GM18511 (cell line): ENCODE results near the gene HOXA3.

ENCODE experiments used
- ATAC-seq: cut with Tn5 transposase; IDR thresholded peaks from one replicate; pipeline ENCODE4 v1.9.1; 2021; ENCODE audit warnings: mild to moderate bottlenecking, moderate library complexity; ENCODE audit not compliant: unreplicated experiment

The HOXA3 gene

GRCh38 chr7:27145914-27146412, 6.4 kb downstream of the HOXA3 start:
- ATAC-seq = no peak

- ATAC-seq = no peak
These were observed 7.0 kb downstream of the HOXA3 start for GRCh38 chr7:27145165-27145913.

GRCh38 chr7:27144781-27145164, 7.6 kb downstream of the HOXA3 start:
- no peak for ATAC-seq

- ATAC-seq = no peak
These were observed 8.2 kb downstream of the HOXA3 start for GRCh38 chr7:27143950-27144780.

- peak; percentile 71 for ATAC-seq
These were observed 9.1 kb downstream of the HOXA3 start, which contains the start of gene HOXA5 for GRCh38 chr7:27143023-27143949. TSS of gene HOXA5 (minus strand) at chr7:27143681. CDS start at chr7:27143607, 74 bp downstream.

- no peak for ATAC-seq
These were observed 9.8 kb downstream of the HOXA3 start for GRCh38 chr7:27142580-27143022.

- no peak for ATAC-seq
These were observed 10.3 kb downstream of the HOXA3 start for GRCh38 chr7:27141923-27142579.

- ATAC-seq = no peak
These were observed 11.1 kb downstream of the HOXA3 start for GRCh38 chr7:27141137-27141922.

- no peak for ATAC-seq
These were observed 12.1 kb downstream of the HOXA3 start for GRCh38 chr7:27140126-27140857.

GRCh38 chr7:27139334-27140125, 12.9 kb downstream of the HOXA3 start:
- ATAC-seq = no peak

GRCh38 chr7:27138985-27139333, 13.4 kb downstream of the HOXA3 start:
- no peak for ATAC-seq

GRCh38 chr7:27138472-27138871, 13.9 kb downstream of the HOXA3 start:
- ATAC-seq = no peak

- no peak for ATAC-seq
These were observed 14.6 kb downstream of the HOXA3 start for GRCh38 chr7:27137640-27138315.

GRCh38 chr7:27134392-27134791, 18.0 kb downstream of the HOXA3 start:
- no peak for ATAC-seq

GRCh38 chr7:27133409-27134231, 18.8 kb downstream of the HOXA3 start:
- no peak for ATAC-seq

GRCh38 chr7:27132978-27133377, 19.4 kb downstream of the HOXA3 start:
- no peak for ATAC-seq

- no peak for ATAC-seq
These were observed 20.2 kb downstream of the HOXA3 start for GRCh38 chr7:27132214-27132613.
